Natural killer cell (primary cell): Measurements from ENCODE around the gene ZDHHC16. TPM values are rescaled to one million over a fixed set of nuclear protein-coding genes. Genes with fewer than 3 reads are reported as not detected.

ENCODE experiments used
- ATAC-seq, 3 donors: fragments of 150-1000 bp in 2 of 3; fragments of 200-7000 bp in 1 of 3; cut with Tn5 transposase; 1 replicate in 1 of 3; 2 replicates in 2 of 3; pipeline ENCODE4 v1.10.0; 2021; ENCODE audit warnings: mild to moderate bottlenecking in 2 of 3, moderate library complexity in 2 of 3
- DNase-seq, 2 donors: peaks; one replicate each; pipeline versions ENCODE4 v3.0.0 to v3.0.0-alpha.2; 2013 to 2021; ENCODE audit warnings: mixed read lengths in 1 of 2
- H3K27ac ChIP-seq: one replicate; pipeline ENCODE4 v1.5.1; 2013; ENCODE audit warnings: mild to moderate bottlenecking, low read length
- H3K27me3 ChIP-seq: one replicate; pipeline ENCODE4 v1.6.1; 2013; ENCODE audit warnings: low read length; ENCODE audit not compliant: control insufficient read depth, insufficient read depth
- H3K36me3 ChIP-seq: one replicate; pipeline ENCODE4 v1.6.1; 2013; ENCODE audit warnings: low read length; ENCODE audit not compliant: control insufficient read depth, insufficient read depth
- H3K4me1 ChIP-seq: one replicate; pipeline ENCODE4 v1.6.1; 2013; ENCODE audit warnings: low read length; ENCODE audit not compliant: control insufficient read depth, insufficient read depth
- H3K4me3 ChIP-seq: one replicate; pipeline ENCODE4 v1.5.1; 2013; ENCODE audit warnings: low read length
- H3K9me3 ChIP-seq: one replicate; pipeline ENCODE4 v1.6.1; 2013; ENCODE audit warnings: low read length; ENCODE audit not compliant: control insufficient read depth, insufficient read depth
- H3K27ac Mint-ChIP-seq, 2 donors: one replicate each; pipeline ENCODE4 v1.8.0; 2022; ENCODE audit warnings: mild to moderate bottlenecking in 2 of 2, mixed read lengths in 2 of 2, moderate library complexity in 1 of 2
- H3K27me3 Mint-ChIP-seq, 2 donors: one replicate each; pipeline ENCODE4 v1.8.0; 2022; ENCODE audit warnings: low read depth in 2 of 2, mixed read lengths in 2 of 2
- H3K36me3 Mint-ChIP-seq: one replicate; pipeline ENCODE4 v1.8.0; 2022; ENCODE audit warnings: mixed read lengths
- H3K4me1 Mint-ChIP-seq, 2 donors: one replicate each; pipeline ENCODE4 v1.8.0; 2022; ENCODE audit warnings: mixed read lengths in 2 of 2
- H3K4me3 Mint-ChIP-seq: one replicate; pipeline ENCODE4 v1.8.0; 2022; ENCODE audit warnings: mild to moderate bottlenecking, moderate library complexity, mixed read lengths
- H3K9me3 Mint-ChIP-seq, 2 donors: one replicate each; pipeline ENCODE4 v1.8.0; 2022; ENCODE audit warnings: mixed read lengths in 2 of 2
- WGBS: methylation state at CpG from one replicate; pipeline ENCODE4 v1.1.7; 2013; ENCODE audit warnings: missing lambda C conversion rate; ENCODE audit not compliant: insufficient coverage; 5-methylcytosine and 5-hydroxymethylcytosine counted together
- intact Hi-C: fragments of 100-400 bp; cut with micrococcal nuclease; formaldehyde crosslinking; loops from one replicate; pipeline ENCODE4 v1.14.2; 2022
- total RNA-seq, 4 donors: library from RNA; stranded (reverse); fragments of 120-200 nt in 1 of 4; gene quantifications; one replicate each; pipeline versions ENCODE4 v1.2.3 to v1.2.4, GENCODE V29; 2013 to 2022
- TF ChIP-seq, protein P1 (sequence below): fragments of 200-600 bp; IDR thresholded peaks from one replicate; pipeline ENCODE4 v1.8.0; 2022; ENCODE audit warnings: antibody characterized with exemption

ZDHHC16 gene
- total RNA-seq, 3 donors from 2014 or later (not counting 1 experiment from before 2014, with no cell fraction given), result 11.3 to 18.7 (median 12.7) TPM

- ATAC-seq, result no peak
- Histone ChIP-seq H3K9me3 (no peaks in the 10 kb centered on the region), H3K36me3 (peaks cover 23% of the 10 kb centered on the region), H3K27me3 (no peaks in the 10 kb centered on the region), H3K4me3 (no peak overlapping the region), H3K27ac (no peak overlapping the region), H3K4me1 (no peaks in the 10 kb centered on the region)
- no peak overlapping the region for H3K27ac Mint-ChIP-seq
- WGBS, result 100% methylated on average over 3 of the region's 4 CpGs
- H3K36me3 Mint-ChIP-seq, result no peaks in the 10 kb centered on the region
- H3K4me3 Mint-ChIP-seq, result no peak overlapping the region
- H3K27me3 Mint-ChIP-seq, result no peaks in the 10 kb centered on the region
- intact Hi-C loops, result no loop called here
- TF ChIP-seq, protein P1, sequence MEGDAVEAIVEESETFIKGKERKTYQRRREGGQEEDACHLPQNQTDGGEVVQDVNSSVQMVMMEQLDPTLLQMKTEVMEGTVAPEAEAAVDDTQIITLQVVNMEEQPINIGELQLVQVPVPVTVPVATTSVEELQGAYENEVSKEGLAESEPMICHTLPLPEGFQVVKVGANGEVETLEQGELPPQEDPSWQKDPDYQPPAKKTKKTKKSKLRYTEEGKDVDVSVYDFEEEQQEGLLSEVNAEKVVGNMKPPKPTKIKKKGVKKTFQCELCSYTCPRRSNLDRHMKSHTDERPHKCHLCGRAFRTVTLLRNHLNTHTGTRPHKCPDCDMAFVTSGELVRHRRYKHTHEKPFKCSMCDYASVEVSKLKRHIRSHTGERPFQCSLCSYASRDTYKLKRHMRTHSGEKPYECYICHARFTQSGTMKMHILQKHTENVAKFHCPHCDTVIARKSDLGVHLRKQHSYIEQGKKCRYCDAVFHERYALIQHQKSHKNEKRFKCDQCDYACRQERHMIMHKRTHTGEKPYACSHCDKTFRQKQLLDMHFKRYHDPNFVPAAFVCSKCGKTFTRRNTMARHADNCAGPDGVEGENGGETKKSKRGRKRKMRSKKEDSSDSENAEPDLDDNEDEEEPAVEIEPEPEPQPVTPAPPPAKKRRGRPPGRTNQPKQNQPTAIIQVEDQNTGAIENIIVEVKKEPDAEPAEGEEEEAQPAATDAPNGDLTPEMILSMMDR, result no peak
- peaks cover 13 to 14% of the 10 kb centered on the region in 2 donors for H3K4me1 Mint-ChIP-seq
- DNase-seq, result no peak
- no peaks in the 10 kb centered on the region for H3K9me3 Mint-ChIP-seq
Measured at GRCh38 chr10:97485647-97486281, 39.8 kb downstream of the ZDHHC16 start.

- 90% methylated on average over 2 of the region's 2 CpGs for WGBS
- Histone ChIP-seq H3K36me3 (no peaks in the 10 kb centered on the region), H3K9me3 (no peaks in the 10 kb centered on the region), H3K27ac (no peak overlapping the region), H3K27me3 (no peaks in the 10 kb centered on the region), H3K4me3 (no peak overlapping the region), H3K4me1 (no peaks in the 10 kb centered on the region)
- intact Hi-C loops, result no loop called here
- no peaks in the 10 kb centered on the region for H3K27me3 Mint-ChIP-seq
- H3K9me3 Mint-ChIP-seq, result no peaks in the 10 kb centered on the region
- ATAC-seq (no peak), DNase-seq (no peak)
- TF ChIP-seq, protein P1, result no peak
- H3K4me1 Mint-ChIP-seq, result peaks cover 22 to 23% of the 10 kb centered on the region in 2 donors
- H3K4me3 Mint-ChIP-seq, result no peak overlapping the region
- no peak overlapping the region for H3K27ac Mint-ChIP-seq
- no peaks in the 10 kb centered on the region for H3K36me3 Mint-ChIP-seq
Measured at GRCh38 chr10:97490592-97490991, 44.6 kb downstream of the ZDHHC16 start.

DNA sequence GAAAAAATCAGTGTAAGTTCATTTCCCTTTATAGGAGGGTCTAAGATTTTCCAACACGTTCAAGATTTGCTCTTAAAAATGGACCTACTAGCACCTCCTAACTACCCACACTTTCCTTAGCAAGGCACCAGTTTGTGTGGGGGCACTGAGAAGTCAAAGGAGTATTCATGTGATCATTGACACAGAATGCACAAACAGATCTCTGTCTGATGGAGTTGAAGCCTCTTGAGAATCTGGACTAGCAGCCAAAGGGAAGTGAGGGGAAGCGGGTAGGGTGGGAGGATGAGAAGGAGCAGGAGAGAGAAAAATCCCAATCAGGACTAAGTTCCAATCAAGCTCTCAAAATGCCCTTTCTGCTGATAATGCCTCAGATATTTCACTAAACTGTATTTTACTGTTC lies 48.2 kb downstream of the ZDHHC16 start:
- Histone ChIP-seq H3K4me1 (no peaks in the 10 kb centered on the region), H3K36me3 (no peaks in the 10 kb centered on the region), H3K27me3 (no peaks in the 10 kb centered on the region), H3K4me3 (no peak overlapping the region), H3K27ac (no peak overlapping the region), H3K9me3 (no peaks in the 10 kb centered on the region)
- Mint-ChIP-seq H3K36me3 (no peaks in the 10 kb centered on the region), H3K27me3 (no peaks in the 10 kb centered on the region), H3K27ac (no peak overlapping the region), H3K9me3 (no peaks in the 10 kb centered on the region), H3K4me1 (peaks cover 40 to 43% of the 10 kb centered on the region in 2 donors), H3K4me3 (no peak overlapping the region)
- ATAC-seq (no peak), DNase-seq (no peak)
- no CpG with 5 or more reads among the region's 2 CpGs for WGBS
- intact Hi-C loops, result no loop called here
- TF ChIP-seq, protein P1, result no peak
